Heart left ventricle (tissue), 16 donors: ENCODE results near the gene MAP1LC3B. TPM values are rescaled to one million over a fixed set of nuclear protein-coding genes. Genes with fewer than 3 reads are reported as not detected.
A peak's percentile ranks its signal among the peaks of the same experiment; 100 is the strongest.
"Not testable (repeated sequence)": the region's sequence is repeated elsewhere in the genome, so short reads cannot be mapped to it uniquely, and the experiment has no call there.

Experiments used
- ATAC-seq, 4 donors: fragments of 200-7000 bp; cut with Tn5 transposase; one replicate each; pipeline ENCODE4 v1.9.1; 2020 to 2022; ENCODE audit warnings: moderate library complexity in 4 of 4, mild to moderate bottlenecking in 3 of 4, moderate number of reproducible peaks in 1 of 4
- DNase-seq, 5 donors: peaks; one replicate each; pipeline ENCODE4 v3.0.0-alpha.2; 2020
- H3K27ac ChIP-seq, 12 donors: fragments of 200-600 bp; sonication (generic) in 4 of 12; one replicate each; pipeline versions ENCODE4 v1.5.0 to v1.8.0; 2016 to 2022; ENCODE audit warnings: mild to moderate bottlenecking in 2 of 12
- H3K27me3 ChIP-seq, 9 donors: fragments of 200-600 bp; sonication (generic) in 2 of 9; one replicate each; pipeline versions ENCODE4 v1.5.1 to v1.8.0; 2016 to 2022; ENCODE audit warnings: mild to moderate bottlenecking in 3 of 9
- H3K36me3 ChIP-seq, 9 donors: fragments of 200-600 bp; sonication (generic) in 2 of 9; one replicate each; pipeline versions ENCODE4 v1.5.0 to v1.8.0; 2018 to 2022; ENCODE audit warnings: mild to moderate bottlenecking in 2 of 9
- H3K4me1 ChIP-seq, 12 donors: fragments of 200-600 bp; sonication (generic) in 4 of 12; one replicate each; pipeline versions ENCODE4 v1.5.0 to v1.8.0; 2016 to 2022; ENCODE audit warnings: mild to moderate bottlenecking in 3 of 12
- H3K4me3 ChIP-seq, 12 donors: fragments of 200-600 bp; sonication (generic) in 4 of 12; one replicate each; pipeline versions ENCODE4 v1.5.0 to v1.8.0; 2017 to 2022; ENCODE audit warnings: mild to moderate bottlenecking in 9 of 12, moderate library complexity in 4 of 12
- H3K9me3 ChIP-seq, 12 donors: fragments of 200-600 bp; sonication (generic) in 4 of 12; one replicate each; pipeline versions ENCODE4 v1.5.0 to v1.8.0; 2016 to 2022; ENCODE audit warnings: mild to moderate bottlenecking in 1 of 12
- POLR2A ChIP-seq, 2 donors: fragments of 450-650 bp; IDR thresholded peaks; one replicate each; pipeline ENCODE4 v1.6.1; 2017; ENCODE audit warnings: antibody characterized with exemption in 2 of 2, mild to moderate bottlenecking in 2 of 2, moderate library complexity in 2 of 2
- WGBS, 4 donors: extraction: QIAGEN DNeasy Blood & Tissue Kit in 2 of 4; methylation state at CpG; one replicate each; pipeline versions ENCODE4 v1.1.5 to v1.1.7; 2013 to 2018; 5-methylcytosine and 5-hydroxymethylcytosine counted together
- intact Hi-C, 10 donors: fragments of 100-400 bp; cut with DNase I; formaldehyde crosslinking; loops; one replicate each; pipeline versions ENCODE4 v1.11.1 to v1.14.2; 2022
- polyA plus RNA-seq, 2 donors: library from polyadenylated mRNA; stranded (reverse); fragments of 200-250 nt; gene quantifications; one replicate each; pipeline ENCODE4 v1.2.3, GENCODE V29; 2013
- total RNA-seq, 9 donors: library from RNA; depleted of rRNA in 2 of 9; stranded (reverse); fragments of >200 nt in 2 of 9; fragmentation: NEBNext Ultra II Directional in 3 of 9; extraction: Animal tissue kit (Norgen Biotek cat#: 25700) in 3 of 9; gene quantifications; one replicate each; pipeline versions ENCODE4 v1.1.0 to v1.2.4, GENCODE V29; 2016 to 2023
- TF ChIP-seq, protein P1 (sequence below), 12 donors: fragments of 200-600 bp; sonication (generic) in 4 of 12; IDR thresholded peaks; one replicate each; pipeline versions ENCODE4 v1.5.0 to v1.8.0; 2018 to 2022; ENCODE audit warnings: antibody characterized with exemption in 12 of 12, mild to moderate bottlenecking in 5 of 12
- donor health status: ischemic (EF 13 %, LVEDD 7.1; RV severe dilation, severe dysfunction).
- donor health status: healthy with polysubstance abuse.
- donor health status: DM: no; HTN: yes; CAD: no.
- donor health status: DM: no; HTN: no; CAD: no.
- donor health status: ischemic (EF 25% LVEDD 6.9; RV normal size, moderate dysfunction).
- donor health status: ischemic (EF 25% LVEDD 5.7; RV mildly dilated, moderate dysfunction).
- donor health status: healthy.
- donor health status: DM: yes; HTN: yes; CAD: no.
- donor health status: ischemic (EF 35%, LVEDD 5.7; RV mildly dilated, moderate dysfunction).
- donor health status: nonischemic (EF 11% LVEDD 7.7; RV severe dilation, severe dysfunction).
- donor health status: DM: yes; HTN: yes; CAD: no.
- donor health status: PGD.
- donor health status: ischemic (EF 29% LVEDD 5.4; RV normal size, mild dysfunction).
- donor health status: nonischemic (EF 23%, LVEDD 6.1; RV moderate dilation, normal function).

MAP1LC3B gene
- total and polyA plus RNA-seq, 11 donors: 70.7 to 263 (median 116) TPM

DNA sequence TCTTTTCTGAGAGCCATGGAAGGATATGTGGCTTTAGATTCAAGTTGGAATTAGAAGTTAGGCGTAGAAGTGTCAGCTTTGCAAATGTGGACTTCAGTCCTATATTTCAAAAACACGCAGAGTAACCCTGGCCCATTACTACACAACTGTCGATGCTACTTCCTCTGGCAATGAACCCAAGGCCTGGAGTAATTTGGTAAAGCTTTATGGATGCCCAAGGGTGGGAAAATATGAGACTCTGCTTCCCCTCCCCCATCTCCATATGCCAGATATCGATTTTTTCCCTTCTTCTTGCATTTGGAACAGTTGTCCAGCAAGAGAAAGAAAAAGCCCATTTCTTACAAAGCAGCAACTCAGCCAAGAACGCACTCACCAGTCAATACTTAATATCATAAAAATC lies 2.9 kb upstream of the MAP1LC3B start:
- TF ChIP-seq, protein P1, sequence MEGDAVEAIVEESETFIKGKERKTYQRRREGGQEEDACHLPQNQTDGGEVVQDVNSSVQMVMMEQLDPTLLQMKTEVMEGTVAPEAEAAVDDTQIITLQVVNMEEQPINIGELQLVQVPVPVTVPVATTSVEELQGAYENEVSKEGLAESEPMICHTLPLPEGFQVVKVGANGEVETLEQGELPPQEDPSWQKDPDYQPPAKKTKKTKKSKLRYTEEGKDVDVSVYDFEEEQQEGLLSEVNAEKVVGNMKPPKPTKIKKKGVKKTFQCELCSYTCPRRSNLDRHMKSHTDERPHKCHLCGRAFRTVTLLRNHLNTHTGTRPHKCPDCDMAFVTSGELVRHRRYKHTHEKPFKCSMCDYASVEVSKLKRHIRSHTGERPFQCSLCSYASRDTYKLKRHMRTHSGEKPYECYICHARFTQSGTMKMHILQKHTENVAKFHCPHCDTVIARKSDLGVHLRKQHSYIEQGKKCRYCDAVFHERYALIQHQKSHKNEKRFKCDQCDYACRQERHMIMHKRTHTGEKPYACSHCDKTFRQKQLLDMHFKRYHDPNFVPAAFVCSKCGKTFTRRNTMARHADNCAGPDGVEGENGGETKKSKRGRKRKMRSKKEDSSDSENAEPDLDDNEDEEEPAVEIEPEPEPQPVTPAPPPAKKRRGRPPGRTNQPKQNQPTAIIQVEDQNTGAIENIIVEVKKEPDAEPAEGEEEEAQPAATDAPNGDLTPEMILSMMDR (IDR thresholded peaks at IDR 0.05): no peak
- TF ChIP-seq POLR2A (IDR thresholded peaks at IDR 0.05): no peak
- Histone ChIP-seq H3K27ac (peak overlapping the region; percentile 80 to 96 (median 90)), H3K36me3 (no peaks in the 10 kb centered on the region), H3K27me3 (no peaks in the 10 kb centered on the region), H3K9me3 (no peaks in the 10 kb centered on the region), H3K4me3 (no peak overlapping the region), H3K4me1 (peaks cover 15 to 56% (median 40%) of the 10 kb centered on the region in 12 donors)
- intact Hi-C loops: loop anchor here in 1 of 10 donors (2.0 kb wide), 1 partner anchor 72 kb away; the partner anchor contains the start of gene C16orf95
- ATAC-seq (no peak), DNase-seq (no peak)
- 85 to 89% (median 86%) methylated on average over 5 of the region's 5 CpGs for WGBS, 4 donors

DNA sequence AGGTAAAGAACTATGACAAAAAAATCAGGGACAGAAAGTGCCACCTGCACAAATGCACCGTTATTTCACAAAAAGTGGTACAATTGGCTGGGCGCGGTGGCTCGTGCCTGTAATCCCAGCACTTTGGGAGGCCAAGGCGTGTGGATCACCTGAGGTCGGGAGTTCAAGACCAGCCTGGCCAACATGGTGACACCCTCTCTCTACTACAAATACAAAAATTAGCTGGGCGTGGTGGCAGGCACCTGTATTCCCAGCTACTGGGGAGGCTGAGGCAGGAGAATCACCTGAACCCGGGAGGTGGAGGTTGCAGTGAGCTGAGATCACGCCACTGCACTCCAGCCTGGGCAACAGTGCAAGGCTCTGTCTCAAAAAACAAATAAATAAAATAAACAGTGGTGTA lies 2.2 kb upstream of the MAP1LC3B start:
- WGBS, 4 donors: 96 to 99% (median 97%) methylated on average over 9 of the region's 9 CpGs
- ATAC-seq, H3K27me3 ChIP-seq, H3K4me3 ChIP-seq, H3K9me3 ChIP-seq, DNase-seq, H3K36me3 ChIP-seq: not testable (repeated sequence)
- intact Hi-C loops: loop anchor here in 9 of 10 donors (2.0 to 10.0 kb wide), 8 partner anchors 73 to 825 kb away; partner anchors contain the start of genes KLHDC4 (in 5 of the 9), C16orf95 (in 4 of the 9) and FOXC2 (in 1 of the 9)
- peak overlapping the region in 2 of 12 donors; percentile 40 to 88 for H3K27ac ChIP-seq
- H3K4me1 ChIP-seq: peaks cover 17 to 56% (median 42%) of the 10 kb centered on the region in 12 donors

DNA sequence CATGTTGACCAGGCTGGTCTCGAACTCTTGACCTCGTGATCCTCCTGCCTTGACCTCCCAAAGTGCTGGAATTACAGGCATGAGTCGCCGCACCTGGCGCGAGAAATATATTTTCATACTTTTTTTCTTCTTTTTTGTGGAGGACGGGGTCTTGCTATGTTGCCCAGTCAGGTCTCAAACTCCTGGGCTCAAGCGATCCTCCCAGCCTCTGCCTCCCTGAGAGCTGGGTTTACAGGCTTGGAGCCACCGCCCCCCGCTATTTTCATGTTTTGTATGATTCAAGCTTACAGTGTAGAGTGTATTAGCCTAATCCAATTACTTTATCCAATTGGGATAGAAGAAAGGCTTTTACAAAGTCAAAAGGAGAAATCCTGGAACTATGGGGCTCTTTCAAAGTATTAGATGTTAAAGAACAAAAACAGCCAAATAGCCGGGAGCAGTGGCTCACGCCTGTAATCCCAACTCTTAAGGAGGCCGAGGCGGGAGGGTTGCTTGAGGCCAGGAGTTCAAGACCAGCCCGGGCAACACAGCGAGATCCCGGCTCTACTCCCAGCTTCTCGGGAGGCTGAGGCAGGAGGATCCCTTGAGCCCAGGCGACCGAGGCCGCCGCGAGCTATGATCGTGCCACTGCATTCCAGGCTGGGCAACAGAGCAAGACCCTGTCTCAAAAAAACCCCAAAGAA lies 1.4 kb upstream of the MAP1LC3B start:
- no peaks in the 10 kb centered on the region for H3K27me3 ChIP-seq
- WGBS, 4 donors: 95 to 97% (median 97%) methylated on average over 23 to 24 of the region's 24 CpGs
- intact Hi-C loops: loop anchor here in 8 of 10 donors (5.0 to 10.0 kb wide), 7 partner anchors 73 to 826 kb away; partner anchors contain the start of genes KLHDC4 (in 5 of the 8), C16orf95 (in 3 of the 8) and FOXC2 (in 1 of the 8)
- TF ChIP-seq POLR2A (IDR thresholded peaks at IDR 0.05): no peak
- TF ChIP-seq, protein P1 (IDR thresholded peaks at IDR 0.05): no peak
- H3K27ac ChIP-seq: peak overlapping the region; percentile 97 to 100 (median 100)
- peaks cover 17 to 64% (median 47%) of the 10 kb centered on the region in 12 donors for H3K4me1 ChIP-seq
- H3K9me3 ChIP-seq: no peaks in the 10 kb centered on the region
- ATAC-seq (no peak), DNase-seq (no peak)
- peak overlapping the region in 9 of 12 donors; percentile 45 to 92 (median 81) for H3K4me3 ChIP-seq
- no peaks in the 10 kb centered on the region for H3K36me3 ChIP-seq

DNA sequence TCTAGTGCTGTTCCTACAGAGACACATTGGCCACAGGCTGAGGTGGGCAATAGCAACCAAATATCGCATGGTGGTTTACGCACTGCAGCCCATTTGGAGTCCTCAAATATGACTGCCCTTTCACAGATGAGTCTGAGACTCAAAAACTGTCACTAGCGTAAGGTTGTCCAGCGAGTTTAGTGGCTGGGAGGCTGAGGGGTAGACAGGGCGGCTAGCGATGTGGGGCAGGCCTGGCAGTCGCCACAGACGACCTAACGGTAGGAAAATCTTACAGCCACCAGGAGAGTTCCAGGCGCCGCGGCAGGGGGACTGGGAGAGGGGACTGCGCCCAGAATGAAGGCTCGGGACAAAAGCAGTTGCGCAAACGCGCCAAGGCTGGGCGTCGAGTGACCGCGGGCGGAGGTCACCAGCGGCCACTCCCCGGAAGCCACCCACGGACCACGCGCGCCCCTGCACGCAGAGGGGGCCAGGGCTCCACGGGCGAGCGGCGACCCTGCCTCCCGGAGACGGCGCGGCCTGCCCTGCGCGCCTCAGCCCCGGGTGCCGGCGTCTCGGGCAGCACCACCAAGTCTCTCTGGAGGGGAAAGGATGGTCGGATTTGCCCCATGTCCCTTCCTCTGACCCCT lies 699 bp upstream of the MAP1LC3B start:
- intact Hi-C loops: loop anchor here in 8 of 10 donors (5.0 to 10.0 kb wide), 7 partner anchors 74 to 827 kb away; partner anchors contain the start of genes KLHDC4 (in 5 of the 8), C16orf95 (in 3 of the 8) and FOXC2 (in 1 of the 8)
- TF ChIP-seq POLR2A (IDR thresholded peaks at IDR 0.05): no peak
- TF ChIP-seq, protein P1 (IDR thresholded peaks at IDR 0.05): no peak
- Histone ChIP-seq H3K27ac (peak overlapping the region; percentile 97 to 100 (median 100)), H3K4me3 (peak overlapping the region; percentile 45 to 92 (median 80)), H3K4me1 (peaks cover 17 to 66% (median 47%) of the 10 kb centered on the region in 12 donors), H3K27me3 (no peaks in the 10 kb centered on the region), H3K36me3 (no peaks in the 10 kb centered on the region), H3K9me3 (no peaks in the 10 kb centered on the region)
- 6 to 17% (median 8%) methylated on average over 17 to 44 of the region's 44 CpGs for WGBS, 4 donors
- peak; percentile 67 to 87 (median 76) for DNase-seq
- peak in 3 of 4 donors; percentile 13 to 41 (median 37) for ATAC-seq
